Endothelial cell of hepatic sinusoid (primary cell): ENCODE data around the gene SIK1.
"Not testable (repeated sequence)": the region's sequence is repeated elsewhere in the genome, so short reads cannot be mapped to it uniquely, and the experiment has no call there.

Experiments
- in situ Hi-C: cut with HindIII; loops from 2 replicates; pipeline ENCODE4 v1.10.0; 2017; ENCODE audit warnings: low sequenced_read_pairs

Gene SIK1

DNA sequence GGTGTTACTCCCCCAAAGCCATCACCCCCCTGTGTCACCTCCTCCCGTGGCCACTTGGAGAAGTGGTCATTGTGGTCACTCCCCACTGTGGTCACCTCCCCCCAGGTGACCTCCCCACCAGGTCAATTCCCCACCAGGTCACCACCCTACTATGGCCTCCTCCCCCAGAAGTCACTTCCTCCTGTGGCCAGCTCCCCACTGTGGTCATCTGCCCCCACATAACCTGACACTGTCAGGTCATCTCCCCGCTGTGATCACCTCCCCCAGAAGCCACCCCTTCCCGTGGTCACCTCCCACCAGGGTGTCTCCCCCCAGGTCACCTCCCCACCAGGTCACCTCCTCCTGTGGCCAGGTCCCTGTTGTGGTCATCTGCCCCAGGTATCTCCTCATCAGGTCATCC, 28.9 kb downstream of the SIK1 start:
- in situ Hi-C loops = not testable (repeated sequence)

DNA sequence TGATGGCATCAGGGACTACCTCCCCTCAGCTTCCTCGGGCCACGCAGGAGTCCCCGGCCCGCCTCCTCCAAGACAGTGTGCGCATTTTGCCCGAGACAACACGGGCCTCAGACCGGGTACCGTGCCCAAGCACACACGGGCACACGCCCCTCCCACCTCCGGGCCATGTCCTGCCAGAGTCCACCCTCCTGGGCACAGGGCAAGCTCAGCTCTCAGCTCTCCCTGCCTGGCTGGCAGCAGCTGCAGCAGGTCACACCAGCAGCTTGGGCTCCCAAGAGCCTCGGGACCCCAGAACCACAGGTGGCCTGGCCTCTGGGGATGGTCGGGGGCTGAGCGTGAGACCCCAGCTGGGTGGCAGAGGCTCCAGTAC, 29.5 kb downstream of the SIK1 start:
- in situ Hi-C loops = not testable (repeated sequence)

DNA sequence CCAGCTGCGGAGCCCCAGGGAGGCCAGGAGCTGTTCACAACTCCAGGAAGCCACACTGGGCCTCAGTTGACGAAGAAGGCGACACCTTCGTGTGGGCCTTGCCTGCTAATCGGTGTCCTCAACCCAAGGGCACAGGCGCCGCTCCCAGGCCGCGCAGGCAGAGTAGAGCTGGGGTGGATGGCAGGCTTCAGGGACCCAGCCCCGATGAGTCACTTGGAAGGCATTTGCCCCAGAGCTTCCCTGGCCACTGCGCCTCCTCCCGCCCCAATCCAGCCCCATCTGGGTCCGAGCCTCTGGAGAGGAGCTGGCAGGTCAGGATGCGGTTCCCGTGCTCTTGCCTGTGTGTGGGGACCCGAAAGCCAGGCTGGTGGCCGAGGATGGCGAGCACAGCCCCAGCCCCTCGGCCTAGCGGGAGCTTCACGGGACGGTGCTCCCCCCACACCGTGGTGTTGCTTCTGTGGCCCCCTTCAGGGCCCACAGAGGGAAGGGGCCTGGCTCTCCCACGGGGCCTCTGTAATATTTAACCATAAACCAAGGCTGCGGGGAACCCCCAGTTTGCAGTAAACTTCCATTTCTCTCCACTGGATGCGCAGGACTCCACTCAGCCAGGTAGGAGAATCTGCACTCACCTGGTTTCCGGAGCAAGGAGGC, 30.0 kb downstream of the SIK1 start:
- in situ Hi-C loops = not testable (repeated sequence)

DNA sequence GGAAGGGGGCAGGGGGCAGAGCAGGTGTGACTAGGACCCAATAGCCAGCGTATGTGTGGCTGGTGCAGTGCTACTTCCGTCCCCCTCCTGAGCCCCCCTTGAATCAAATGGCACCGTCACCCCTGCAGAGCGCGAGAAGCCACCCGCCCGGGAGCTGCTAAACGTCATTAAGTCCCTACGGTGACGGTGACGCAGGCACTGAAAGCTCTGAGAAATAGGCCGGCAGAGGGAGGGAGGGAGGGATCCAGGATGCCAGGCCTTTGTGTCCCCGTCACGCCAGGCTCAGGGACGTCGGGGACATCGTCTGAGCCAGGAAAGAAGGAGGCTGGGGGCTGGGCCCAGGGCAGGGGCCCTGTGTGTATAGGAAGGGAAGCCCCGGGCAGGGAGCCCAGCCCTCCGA, 43.6 kb downstream of the SIK1 start:
- in situ Hi-C loops = not testable (repeated sequence)

DNA sequence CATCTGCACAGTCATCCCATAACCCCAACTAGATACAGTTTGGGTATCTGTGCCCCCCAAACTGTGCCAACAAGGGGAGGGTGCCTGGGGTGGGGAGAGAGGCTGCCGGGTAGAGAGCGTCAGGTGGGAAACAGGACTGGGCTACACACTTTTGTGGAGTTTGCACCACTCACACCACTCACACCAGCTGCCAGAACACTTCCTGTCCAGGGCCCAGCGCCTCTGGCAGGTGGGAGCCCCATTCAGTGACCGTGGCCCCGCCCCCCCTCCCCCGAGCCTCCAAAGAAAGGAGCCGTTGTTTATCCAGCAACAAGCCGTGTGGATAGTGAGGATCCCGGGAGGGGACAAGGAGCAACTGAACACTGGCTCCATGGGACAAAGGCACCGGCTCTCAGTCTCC, 44.0 kb downstream of the SIK1 start:
- in situ Hi-C loops = not testable (repeated sequence)

DNA sequence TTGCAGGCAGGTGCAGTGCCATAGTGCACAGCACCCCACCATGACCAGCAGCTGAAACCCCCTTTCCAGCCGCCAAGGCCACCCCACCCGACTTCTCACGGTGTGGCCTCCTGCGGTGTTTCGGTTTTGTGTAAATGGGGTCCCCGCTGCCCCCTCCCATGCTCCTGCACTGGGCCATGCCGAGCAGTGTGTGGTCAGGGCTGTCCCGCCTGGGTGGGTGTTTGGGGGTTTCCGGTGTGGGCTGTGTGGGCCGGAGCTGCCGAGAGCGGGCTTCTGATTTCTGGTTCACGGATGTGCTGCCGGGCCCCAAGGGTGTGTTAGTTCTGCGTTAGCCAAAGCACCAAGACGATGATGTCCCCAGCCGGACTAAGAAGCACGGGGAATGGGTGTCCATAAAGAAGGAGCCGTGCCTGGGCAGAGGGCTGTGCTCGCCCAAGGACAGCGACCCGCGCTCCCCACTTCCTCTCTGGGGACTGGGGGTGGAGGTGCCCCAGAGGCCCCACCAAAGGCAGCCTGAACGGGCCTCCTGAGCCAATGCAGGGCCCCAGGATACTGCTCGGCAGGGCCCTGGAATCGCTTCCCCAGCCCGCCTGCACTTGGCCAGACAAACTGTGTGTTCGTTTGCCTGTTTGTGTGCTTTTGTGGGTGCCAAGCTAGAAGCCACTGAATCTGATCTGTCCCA, 45.9 kb downstream of the SIK1 start:
- in situ Hi-C loops = not testable (repeated sequence)

DNA sequence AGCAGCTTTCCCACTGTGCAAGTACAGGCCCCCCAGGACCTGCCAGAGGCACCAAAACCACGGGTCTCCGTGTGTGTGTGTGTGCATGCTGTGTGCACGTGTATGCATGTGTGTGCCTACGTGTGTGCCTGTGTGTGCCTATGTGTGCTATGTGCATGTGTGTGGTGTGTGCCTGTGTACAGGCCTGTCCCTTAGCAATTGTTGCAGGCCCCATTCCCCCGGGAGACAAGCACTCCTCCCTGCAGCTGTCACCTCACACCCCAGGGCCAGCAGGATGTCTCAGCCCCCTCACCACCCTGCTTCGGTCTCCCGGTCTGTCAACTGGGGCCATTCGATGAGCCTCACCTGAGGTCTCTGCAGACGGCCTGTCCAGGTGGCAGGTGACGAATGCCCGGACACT, 46.6 kb downstream of the SIK1 start:
- in situ Hi-C loops = not testable (repeated sequence)

DNA sequence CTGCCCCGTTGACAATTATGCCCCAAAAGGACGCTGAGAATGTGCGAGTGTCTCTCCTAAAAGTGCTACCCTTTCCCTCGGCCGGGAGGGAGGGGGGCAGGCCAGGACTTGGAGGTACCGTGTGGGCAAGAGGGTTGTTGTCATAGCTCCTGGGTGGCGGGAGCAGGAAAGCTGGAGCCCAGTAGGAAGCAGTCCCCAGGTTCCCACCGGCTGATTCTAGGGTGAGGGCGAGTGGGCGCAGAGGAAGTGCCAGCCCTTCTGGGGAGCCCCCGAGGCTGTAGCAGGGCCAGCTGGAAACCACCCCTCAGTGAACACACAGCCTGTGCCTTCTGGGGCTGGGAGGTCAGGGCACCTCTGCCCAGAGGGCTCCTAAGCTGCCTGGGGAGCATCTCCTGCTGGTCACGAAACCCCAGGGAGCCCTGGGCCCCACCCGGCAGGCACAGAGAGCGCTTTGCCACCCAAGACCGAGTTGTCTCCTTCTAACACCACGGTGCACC, 47.3 kb downstream of the SIK1 start:
- in situ Hi-C loops = not testable (repeated sequence)

DNA sequence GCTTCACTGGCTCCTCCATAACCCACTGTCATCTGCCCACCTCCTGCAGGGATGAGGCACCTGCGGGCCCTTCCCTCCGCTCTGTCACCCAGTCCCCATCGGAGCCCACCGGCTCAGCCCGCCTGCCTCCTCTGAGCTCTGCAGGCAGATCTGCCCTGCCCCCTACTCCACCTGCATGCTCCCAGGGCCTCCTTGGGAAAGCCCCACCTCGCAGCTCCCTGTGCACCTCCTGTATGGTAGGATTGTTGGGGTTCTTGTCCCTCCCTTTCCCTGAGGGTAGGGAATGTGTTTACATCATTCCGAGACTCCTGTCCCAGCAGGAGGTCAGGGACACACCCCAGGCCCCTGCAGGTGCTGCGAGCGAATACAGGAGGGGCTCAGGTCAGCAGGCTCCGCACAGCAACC, 50.5 kb downstream of the SIK1 start:
- in situ Hi-C loops = no loop called here

DNA sequence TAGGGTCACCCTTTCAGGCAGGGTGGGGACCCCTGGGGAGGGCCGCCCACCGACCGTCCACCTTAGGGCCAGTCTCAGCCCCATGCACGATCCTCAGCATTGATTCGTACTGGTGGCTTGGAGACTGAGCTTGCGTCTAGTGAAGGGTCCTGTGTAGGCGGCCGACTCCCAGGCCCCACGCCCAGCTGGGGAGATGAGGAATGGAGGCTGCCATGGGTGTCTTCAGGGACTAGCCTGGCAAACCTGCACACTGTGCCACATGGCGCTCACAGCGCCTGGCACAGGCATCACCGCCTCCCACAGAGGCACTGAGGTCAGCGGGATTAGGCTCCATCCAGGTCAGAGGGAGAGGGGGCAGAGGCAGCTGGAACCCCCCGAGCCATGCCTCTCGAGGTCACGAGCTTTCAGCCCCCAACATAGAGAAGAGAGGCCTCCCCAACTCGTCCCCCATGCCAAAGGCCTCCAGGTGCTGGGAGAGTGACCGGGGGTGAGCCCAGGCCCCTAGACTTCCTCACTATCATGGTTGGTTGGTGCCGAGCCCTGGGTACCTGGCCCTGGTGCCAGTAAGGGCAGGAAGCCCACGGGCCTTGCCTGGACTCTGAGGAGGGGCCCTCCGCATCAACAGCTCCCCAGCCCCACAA, 51.0 kb downstream of the SIK1 start:
- in situ Hi-C loops = no loop called here

DNA sequence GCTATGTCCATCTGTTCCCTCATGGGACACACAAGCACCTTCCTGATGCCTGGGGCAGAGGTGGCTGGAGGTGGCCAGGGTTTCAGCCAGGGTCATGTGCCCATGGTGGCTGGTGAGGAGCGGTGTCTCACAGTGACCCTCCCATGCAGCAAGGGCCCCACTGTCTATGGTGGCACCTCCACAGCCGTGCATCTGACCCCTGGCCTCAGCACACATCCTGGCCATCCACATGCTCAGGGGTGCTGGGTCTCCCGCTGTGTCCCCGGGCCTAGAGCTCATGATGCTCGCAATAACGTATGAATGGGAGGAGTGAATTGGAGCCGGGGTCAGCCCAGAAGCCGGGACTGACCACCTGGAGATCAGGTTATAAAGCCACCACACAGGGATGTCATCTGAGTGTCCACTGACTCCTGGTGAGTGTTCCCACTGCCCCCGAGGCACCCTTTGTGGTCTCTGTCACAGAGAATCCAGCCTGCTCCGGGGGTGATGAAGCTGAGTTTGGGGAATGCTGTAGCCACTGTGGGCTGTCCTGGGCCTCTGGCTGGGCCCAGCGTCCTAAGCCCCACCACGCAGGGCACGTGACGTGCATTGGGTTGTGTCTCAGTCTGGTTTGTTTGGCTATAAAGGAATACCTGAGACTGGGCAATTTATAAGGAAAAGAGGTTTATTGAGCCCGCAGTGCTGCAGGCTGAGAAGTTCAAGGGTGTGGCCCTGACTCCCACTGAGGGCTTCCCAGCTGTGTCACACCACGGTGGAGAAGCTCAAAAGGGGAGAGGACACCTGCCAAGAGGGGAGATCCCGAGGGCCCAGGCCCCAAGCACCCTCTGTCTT, 51.7 kb downstream of the SIK1 start:
- in situ Hi-C loops = no loop called here

DNA sequence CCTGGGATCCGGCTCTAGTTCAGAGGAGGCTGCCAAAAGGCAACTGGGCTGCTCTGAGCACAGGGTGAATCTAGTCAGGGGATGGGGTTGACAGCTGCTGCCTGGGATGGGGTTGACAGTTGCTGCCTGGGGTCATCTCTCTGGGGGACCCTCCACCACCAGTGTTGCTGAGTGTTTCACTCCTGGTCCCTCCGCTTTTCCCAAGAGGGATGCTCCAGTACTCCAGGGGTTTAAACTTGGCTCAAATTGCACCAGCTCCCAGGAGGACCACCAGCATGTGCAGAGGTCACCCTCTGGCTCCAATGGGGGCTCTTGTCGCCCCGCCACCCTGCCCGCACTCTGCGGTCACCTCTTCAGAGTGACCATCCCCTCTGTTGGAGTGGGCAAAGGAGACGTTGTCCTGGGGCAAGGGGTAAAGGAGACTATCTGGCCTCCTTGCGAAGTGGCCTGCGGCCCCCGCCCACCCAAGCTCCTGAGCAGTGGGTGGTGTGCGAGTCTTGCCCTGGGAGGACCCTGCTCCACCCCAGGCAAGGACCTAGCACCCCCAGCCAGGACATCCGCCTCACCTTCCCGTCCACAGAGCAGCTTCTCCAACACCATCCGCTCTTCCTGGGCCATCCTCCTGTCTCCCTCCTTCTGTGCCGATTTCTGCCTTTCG, 52.6 kb downstream of the SIK1 start:
- in situ Hi-C loops = no loop called here

DNA sequence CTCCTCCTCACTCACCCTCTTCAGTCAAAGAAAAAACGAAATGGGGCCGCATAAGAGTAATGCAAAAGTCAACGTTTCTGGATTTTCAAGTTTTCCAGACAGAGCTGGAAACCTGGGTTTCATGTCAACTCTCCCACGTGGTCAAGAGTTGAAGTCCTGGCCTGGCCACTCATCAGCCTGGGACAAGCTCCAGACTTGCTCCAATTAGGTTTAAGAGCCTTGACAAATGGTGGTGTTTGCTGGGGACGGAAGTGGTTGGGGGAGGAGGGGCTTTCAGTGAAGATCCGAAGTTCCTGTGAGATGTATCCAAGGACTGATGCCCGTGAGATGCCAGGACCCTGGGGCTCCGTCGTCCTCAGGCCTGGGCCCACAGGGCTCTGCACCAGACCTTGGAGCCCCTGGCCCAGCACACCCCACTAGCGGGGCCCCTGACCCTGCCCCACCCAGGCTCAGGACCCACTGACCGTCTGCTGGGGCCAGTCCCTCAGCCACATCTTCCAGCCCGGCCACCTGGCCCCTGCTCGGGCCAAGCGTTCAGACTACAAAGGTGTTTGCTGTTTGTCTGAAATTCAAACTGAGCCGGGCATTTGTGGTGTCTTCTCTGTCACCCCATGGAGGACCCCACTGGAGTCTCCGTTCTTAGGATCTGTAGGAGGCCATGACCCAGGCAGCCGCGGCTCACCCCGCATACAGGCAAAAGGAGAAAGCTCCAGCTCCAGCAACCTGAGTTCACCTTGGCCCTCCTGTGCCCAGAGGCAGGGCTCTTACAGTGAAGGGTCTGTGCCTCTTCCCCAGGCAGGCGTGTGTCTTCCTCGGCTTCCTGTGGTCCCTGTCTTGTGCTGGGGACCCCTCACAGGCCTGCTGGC, 53.3 kb downstream of the SIK1 start:
- in situ Hi-C loops = no loop called here

DNA sequence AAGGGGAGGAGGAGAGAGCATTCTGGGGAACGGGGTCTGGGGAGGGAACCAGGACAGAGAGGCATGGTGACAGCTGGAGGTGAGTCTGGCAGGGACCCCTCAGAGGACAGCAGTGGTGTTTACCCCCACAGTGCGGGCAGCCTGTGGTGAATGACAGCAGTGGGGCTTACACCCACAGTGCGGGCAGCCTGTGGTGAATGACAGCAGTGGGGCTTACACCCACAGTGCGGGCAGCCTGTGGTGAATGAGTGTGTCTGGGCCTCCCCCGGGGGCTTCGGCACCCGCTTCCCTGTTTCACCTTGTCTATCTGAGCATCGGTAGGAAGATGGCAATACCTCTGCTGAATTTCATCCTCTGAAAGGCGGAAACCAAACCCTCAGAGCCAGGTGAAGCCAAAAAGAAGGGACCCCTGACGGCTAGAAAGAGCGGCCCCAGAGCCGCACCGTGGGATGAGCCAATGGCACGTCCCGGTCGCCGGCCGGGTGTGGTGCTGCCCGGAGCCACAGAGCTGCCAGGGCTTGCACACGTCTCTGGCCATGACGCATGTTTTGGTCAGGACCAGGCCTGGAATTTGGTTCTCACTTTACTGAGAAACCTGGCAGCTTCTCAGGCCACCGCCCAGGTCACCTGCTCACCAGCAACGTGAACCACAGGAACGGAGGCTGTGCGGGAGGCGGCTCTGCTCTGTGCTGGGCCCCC, 54.1 kb downstream of the SIK1 start:
- in situ Hi-C loops = no loop called here

DNA sequence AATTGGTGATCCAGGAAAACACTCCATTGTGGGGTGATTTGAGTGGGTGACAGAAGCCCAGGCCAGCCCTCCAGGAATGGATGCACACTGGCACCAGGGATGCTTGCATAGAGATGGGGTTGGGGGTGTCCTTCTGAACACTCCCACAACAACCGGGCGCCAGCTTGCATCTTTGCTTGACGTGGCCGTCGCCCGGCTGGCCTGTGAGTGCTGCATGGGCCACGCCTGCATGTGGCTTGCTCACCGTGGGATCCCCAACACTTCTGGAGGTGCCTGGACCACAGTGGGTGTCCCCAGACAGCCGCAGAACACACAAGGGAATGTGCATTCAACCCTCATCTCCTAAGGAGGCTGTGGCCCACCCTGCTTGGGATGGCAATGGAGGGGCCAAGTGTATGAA, 55.1 kb downstream of the SIK1 start:
- in situ Hi-C loops = no loop called here

DNA sequence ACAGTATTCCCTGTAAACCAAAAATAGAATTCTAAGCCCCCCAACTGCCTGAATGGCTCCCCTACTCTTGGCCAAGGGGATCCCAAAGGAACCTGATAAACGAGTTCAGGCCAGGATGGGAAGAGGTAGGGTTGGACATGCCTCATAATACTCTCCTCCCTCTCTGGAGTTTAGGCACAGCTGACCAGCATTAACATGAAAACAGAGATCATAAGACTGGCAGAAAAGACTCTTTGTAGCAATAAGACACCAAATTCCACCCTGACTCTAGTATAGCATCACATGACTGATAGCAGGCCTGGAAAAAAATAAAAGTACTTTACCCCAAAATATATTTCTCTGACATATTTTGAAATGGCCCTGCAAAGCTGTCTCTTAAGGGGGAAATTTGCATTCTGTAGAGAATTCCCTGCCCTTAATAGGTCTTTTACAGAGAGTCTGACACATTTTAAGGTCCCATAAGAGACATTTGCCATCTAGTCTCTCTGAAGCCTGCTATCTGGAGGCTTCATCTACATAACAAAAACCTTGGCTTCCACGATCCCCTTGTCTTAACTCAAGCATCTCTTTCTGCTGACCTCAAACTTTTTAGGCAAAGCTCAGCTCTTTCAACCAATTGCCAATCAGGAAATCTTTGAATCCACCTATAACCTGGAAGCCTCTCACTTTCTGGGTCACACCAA, 55.9 kb downstream of the SIK1 start:
- in situ Hi-C loops = no loop called here

DNA sequence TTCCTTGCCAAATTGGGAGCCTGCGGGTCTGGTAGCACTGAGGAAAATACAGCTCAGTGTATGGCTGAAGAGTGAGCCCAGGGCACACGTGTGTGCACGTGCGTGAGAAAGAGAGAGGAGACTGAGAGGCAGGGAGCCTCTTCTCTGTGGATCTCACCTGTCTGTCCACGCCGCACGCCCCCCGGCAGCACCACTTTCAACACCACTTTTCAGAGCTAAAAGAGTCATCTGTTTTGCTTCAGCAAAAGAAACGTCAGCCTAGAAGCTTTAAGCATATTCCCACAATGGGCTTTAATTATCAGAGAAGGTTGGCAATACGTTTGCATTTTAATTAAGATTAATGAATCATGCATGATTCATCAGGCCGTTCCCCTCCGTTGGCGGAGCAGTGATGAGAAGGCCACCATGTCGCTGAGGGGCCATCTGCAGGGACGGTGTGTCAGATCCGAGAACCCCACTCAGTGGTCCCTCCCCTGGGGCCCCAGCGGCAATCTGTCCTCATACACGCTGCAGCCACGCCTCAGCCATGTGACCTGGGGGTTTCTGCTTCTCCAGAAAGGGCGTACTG, 56.8 kb downstream of the SIK1 start:
- in situ Hi-C loops = no loop called here

DNA sequence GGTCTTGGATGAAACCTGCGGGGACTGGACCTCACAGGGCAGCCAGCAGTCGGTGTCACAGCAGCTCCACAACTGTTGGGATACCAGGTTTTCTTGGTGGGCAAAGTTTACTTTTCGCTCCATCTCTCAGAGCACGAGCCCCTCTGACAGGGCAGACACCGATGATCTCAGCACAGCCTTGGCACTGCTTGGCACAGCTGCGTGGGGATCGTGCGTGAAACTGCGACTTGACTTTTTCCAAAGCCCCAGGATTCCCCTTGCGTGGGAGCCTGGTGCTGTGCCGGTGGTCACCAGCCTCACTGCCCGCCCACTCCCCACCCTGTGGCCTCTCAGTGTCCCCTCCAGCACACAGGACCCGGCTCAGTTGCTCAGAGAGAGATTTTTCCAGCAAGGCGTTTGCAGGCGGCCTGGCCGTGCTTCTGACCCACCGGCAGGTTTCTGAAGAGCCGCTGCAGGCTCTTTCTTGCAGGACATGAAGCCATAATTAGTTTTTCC, 57.3 kb downstream of the SIK1 start:
- in situ Hi-C loops = no loop called here
